ENCODE data around the gene MGARP.
A peak's percentile ranks its signal among the peaks of the same experiment; 100 is the strongest.

MGARP gene

DNA sequence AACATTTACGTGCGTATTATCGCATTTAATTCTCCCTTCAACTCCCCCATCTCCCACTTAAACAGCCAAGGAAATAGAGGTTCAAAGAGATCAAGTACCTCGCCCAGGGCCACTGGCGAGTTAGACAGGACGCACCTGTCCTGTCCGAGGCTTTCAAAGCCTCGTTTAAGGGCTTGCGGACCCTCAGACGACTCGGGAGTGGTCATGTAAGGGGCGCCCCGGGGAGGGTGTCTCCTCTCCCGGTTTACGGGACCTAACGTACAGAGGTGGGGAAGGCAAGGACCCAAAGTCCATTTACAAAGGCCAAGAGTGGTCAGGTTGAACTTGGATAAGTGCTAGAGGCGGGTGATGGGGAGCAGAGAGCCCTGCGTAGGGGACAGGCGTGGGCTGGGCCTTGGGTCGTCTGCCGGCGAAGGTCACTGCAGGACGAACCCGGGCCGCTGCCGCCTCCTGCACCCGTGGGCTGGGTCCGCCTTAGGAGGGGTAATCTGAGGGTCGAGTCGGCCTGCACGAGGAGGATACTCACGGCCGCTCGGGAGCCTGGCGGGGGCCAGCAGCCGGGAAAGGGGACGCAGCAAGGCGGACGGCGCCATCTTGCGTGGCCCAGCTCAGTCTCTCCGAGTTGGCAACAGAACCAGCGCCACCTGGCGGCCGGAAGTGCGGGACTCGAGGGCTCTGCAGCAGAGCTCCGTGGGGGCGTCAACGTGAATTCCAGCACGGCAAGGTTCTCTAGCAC is 15.3 kb upstream of the MGARP start:
- Histone ChIP-seq H3K36me3 (ENCODE audit: control insufficient read depth in 2 of 2, insufficient read depth in 1 of 2, low read length in 2 of 2) (peaks cover 18 to 32% of the 10 kb centered on the region in 2 experiments; a peak in 2 of 3 replicates), H3K9me3 (ENCODE audit: control insufficient read depth, insufficient read depth, low read depth, low read length) (no peaks in the 10 kb centered on the region), H3K4me3 (ENCODE audit: low read depth, low read length) (peak overlapping the region; percentile 86), H3K27ac (ENCODE audit: extremely low read depth, low read depth, low read length) (peak overlapping the region; percentile 71), H3K4me1 (ENCODE audit: control insufficient read depth, insufficient read depth, low read length) (no peaks in the 10 kb centered on the region)
- POLR2A ChIA-PET: interaction anchor here (1.1 to 2.2 kb wide), 2 partner anchors 118 to 119 kb away, joined by 5 to 6 read pairs; partner anchors contain the start of gene ELF2
- CTCF ChIA-PET: interaction anchor here (0.6 to 3.3 kb wide), 22 partner anchors 11 to 1074 kb away, joined by 3 to 16 read pairs (median 3); partner anchors contain the start of gene MGARP
- TF ChIP-seq, protein P1, sequence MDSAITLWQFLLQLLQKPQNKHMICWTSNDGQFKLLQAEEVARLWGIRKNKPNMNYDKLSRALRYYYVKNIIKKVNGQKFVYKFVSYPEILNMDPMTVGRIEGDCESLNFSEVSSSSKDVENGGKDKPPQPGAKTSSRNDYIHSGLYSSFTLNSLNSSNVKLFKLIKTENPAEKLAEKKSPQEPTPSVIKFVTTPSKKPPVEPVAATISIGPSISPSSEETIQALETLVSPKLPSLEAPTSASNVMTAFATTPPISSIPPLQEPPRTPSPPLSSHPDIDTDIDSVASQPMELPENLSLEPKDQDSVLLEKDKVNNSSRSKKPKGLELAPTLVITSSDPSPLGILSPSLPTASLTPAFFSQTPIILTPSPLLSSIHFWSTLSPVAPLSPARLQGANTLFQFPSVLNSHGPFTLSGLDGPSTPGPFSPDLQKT (IDR thresholded peaks at IDR 0.05; ENCODE audit: borderline replicate concordance, low read depth, low read length): peak; percentile 82; the same call in 1 of the 2 replicates
- TF ChIP-seq ZNF654 (tag by site-specific recombination; IDR thresholded peaks at IDR 0.05; ENCODE audit: low read depth) (peak; percentile 59), ZBTB20 (tag by site-specific recombination; IDR thresholded peaks at IDR 0.05) (peak; percentile 91; the same call in 1 of the 2 replicates), ZFP41 (tag by site-specific recombination; IDR thresholded peaks at IDR 0.05; ENCODE audit: borderline replicate concordance) (no peak), ZNF394 (tag by site-specific recombination; IDR thresholded peaks at IDR 0.05; ENCODE audit: borderline replicate concordance) (peak; percentile 32; the same call in 1 of the 2 replicates), ZNF629 (tag by site-specific recombination; IDR thresholded peaks at IDR 0.05) (peak; percentile 43), ZFP37 (tag by site-specific recombination; IDR thresholded peaks at IDR 0.05) (peak; percentile 76; the same call in 1 of the 2 replicates), ZNF132 (tag by site-specific recombination; IDR thresholded peaks at IDR 0.05; ENCODE audit: borderline replicate concordance) (no peak), ZNF324 (tag by site-specific recombination; IDR thresholded peaks at IDR 0.05) (peak; percentile 58; the same call in 1 of the 2 replicates), GLIS2 (tag by site-specific recombination; IDR thresholded peaks at IDR 0.05) (peak; percentile 49), ZNF112 (tag by site-specific recombination; IDR thresholded peaks at IDR 0.05) (no peak), ZNF175 (tag by site-specific recombination; IDR thresholded peaks at IDR 0.05) (no peak), ZNF558 (tag by site-specific recombination; IDR thresholded peaks at IDR 0.05) (no peak; the same call in 1 of the 2 replicates), YY2 (tag by site-specific recombination; IDR thresholded peaks at IDR 0.05) (peak; percentile 76), ZNF768 (tag by site-specific recombination; IDR thresholded peaks at IDR 0.05) (no peak), FEZF1 (tag by site-specific recombination; IDR thresholded peaks at IDR 0.05) (no peak), ZNF138 (tag by site-specific recombination; IDR thresholded peaks at IDR 0.05; ENCODE audit: borderline replicate concordance) (no peak), ZNF433 (tag by site-specific recombination; IDR thresholded peaks at IDR 0.05; ENCODE audit: low read depth) (no peak), ZNF341 (tag by site-specific recombination; IDR thresholded peaks at IDR 0.05; ENCODE audit: low read depth) (peak; percentile 54), SCRT2 (tag by site-specific recombination; IDR thresholded peaks at IDR 0.05) (peak; percentile 34; the same call in 1 of the 2 replicates), ZFHX2 (tag by site-specific recombination; conservative IDR thresholded peaks at IDR 0.05) (peak; percentile 87)
- TF ChIP-seq, protein P2, sequence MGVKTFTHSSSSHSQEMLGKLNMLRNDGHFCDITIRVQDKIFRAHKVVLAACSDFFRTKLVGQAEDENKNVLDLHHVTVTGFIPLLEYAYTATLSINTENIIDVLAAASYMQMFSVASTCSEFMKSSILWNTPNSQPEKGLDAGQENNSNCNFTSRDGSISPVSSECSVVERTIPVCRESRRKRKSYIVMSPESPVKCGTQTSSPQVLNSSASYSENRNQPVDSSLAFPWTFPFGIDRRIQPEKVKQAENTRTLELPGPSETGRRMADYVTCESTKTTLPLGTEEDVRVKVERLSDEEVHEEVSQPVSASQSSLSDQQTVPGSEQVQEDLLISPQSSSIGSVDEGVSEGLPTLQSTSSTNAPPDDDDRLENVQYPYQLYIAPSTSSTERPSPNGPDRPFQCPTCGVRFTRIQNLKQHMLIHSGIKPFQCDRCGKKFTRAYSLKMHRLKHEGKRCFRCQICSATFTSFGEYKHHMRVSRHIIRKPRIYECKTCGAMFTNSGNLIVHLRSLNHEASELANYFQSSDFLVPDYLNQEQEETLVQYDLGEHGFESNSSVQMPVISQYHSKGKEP (tag by site-specific recombination; IDR thresholded peaks at IDR 0.05): peak; percentile 19; the same call in 1 of the 2 replicates
- TF ChIP-seq, protein P3, sequence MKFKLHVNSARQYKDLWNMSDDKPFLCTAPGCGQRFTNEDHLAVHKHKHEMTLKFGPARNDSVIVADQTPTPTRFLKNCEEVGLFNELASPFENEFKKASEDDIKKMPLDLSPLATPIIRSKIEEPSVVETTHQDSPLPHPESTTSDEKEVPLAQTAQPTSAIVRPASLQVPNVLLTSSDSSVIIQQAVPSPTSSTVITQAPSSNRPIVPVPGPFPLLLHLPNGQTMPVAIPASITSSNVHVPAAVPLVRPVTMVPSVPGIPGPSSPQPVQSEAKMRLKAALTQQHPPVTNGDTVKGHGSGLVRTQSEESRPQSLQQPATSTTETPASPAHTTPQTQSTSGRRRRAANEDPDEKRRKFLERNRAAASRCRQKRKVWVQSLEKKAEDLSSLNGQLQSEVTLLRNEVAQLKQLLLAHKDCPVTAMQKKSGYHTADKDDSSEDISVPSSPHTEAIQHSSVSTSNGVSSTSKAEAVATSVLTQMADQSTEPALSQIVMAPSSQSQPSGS (tag by site-specific recombination; IDR thresholded peaks at IDR 0.05; ENCODE audit: low read depth): no peak
- TF ChIP-seq, protein P4, sequence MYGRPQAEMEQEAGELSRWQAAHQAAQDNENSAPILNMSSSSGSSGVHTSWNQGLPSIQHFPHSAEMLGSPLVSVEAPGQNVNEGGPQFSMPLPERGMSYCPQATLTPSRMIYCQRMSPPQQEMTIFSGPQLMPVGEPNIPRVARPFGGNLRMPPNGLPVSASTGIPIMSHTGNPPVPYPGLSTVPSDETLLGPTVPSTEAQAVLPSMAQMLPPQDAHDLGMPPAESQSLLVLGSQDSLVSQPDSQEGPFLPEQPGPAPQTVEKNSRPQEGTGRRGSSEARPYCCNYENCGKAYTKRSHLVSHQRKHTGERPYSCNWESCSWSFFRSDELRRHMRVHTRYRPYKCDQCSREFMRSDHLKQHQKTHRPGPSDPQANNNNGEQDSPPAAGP (tag by site-specific recombination; IDR thresholded peaks at IDR 0.05): peak; percentile 71; the same call in 1 of the 2 replicates
- TF ChIP-seq, protein P5, sequence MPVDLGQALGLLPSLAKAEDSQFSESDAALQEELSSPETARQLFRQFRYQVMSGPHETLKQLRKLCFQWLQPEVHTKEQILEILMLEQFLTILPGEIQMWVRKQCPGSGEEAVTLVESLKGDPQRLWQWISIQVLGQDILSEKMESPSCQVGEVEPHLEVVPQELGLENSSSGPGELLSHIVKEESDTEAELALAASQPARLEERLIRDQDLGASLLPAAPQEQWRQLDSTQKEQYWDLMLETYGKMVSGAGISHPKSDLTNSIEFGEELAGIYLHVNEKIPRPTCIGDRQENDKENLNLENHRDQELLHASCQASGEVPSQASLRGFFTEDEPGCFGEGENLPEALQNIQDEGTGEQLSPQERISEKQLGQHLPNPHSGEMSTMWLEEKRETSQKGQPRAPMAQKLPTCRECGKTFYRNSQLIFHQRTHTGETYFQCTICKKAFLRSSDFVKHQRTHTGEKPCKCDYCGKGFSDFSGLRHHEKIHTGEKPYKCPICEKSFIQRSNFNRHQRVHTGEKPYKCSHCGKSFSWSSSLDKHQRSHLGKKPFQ (tag by site-specific recombination; IDR thresholded peaks at IDR 0.05): no peak
- TF ChIP-seq, protein P6, sequence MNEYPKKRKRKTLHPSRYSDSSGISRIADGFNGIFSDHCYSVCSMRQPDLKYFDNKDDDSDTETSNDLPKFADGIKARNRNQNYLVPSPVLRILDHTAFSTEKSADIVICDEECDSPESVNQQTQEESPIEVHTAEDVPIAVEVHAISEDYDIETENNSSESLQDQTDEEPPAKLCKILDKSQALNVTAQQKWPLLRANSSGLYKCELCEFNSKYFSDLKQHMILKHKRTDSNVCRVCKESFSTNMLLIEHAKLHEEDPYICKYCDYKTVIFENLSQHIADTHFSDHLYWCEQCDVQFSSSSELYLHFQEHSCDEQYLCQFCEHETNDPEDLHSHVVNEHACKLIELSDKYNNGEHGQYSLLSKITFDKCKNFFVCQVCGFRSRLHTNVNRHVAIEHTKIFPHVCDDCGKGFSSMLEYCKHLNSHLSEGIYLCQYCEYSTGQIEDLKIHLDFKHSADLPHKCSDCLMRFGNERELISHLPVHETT (tag by site-specific recombination; IDR thresholded peaks at IDR 0.05): 0 out of 2 replicates have a peak, but pooled peaks have one; percentile 70

Data from HEK293 (cell line).